GM18508 (cell line): ENCODE measurements around the gene C1QL4.
"Not testable (repeated sequence)": the region's sequence is repeated elsewhere in the genome, so short reads cannot be mapped to it uniquely, and the experiment has no call there.

Experiments
- ATAC-seq: cut with Tn5 transposase; IDR thresholded peaks from one replicate; pipeline ENCODE4 v1.9.1; 2021; ENCODE audit warnings: moderate number of reproducible peaks; ENCODE audit not compliant: insufficient read depth, unreplicated experiment

Gene C1QL4

DNA sequence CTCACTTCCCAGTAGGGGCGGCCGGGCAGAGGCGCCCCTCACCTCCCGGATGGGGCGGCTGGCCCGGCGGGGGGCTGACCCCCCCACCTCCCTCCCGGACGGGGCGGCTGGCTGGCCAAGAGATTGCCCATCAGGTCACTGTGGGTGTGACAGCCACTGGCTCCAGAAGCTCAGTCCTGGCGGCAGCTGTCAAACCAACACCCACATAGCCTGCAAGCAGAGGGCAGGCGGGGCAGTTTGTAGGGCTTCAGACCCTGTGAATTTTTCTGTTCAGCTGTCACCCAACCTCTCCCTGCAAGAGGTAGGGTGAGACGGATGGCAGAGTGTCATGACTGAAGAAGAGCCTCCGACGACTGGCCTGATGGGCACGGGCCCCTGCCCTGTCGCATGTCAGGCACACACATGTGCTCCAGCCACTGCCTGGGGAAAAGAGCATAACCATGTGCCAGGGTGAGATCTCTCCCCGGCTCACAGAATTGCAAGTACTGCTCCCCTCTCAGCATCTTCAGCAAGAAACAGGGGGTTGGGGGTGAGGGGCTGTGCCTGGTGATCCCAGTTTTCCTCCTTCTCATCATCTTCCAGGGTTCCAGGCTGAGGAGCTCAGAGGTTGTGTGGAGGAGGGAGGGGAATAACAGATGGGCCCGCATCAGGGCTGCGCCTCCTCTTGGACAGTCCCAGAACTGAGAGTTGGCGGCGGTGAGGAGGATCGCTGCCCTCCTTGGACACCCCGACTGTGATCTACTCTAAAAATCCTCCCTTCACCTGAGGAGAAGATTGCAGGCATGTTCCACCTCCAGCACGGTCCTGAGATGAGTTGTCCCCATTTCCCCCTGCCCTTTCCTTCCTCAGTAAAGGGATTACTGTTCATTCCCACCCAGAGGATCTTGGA lies 53.2 kb downstream of the C1QL4 start:
- ATAC-seq = no peak

DNA sequence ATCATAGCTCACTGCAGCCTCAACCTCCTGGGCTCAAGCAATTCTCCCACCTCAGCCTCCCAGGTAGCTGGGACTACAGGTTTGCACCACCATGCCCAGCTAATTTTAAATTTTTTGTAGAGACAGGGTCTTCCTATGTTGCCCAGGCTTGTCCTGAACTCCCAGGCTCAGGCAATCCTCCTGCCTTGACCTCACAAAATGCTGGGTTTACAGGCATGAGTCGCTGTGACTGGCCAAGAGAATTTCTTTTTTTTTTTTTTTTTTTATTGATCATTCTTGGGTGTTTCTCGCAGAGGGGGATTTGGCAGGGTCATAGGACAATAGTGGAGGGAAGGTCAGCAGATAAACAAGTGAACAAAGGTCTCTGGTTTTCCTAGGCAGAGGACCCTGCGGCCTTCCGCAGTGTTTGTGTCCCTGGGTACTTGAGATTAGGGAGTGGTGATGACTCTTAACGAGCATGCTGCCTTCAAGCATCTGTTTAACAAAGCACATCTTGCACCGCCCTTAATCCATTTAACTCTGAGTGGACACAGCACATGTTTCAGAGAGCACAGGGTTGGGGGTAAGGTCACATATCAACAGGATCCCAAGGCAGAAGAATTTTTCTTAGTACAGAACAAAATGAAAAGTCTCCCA lies 54.1 kb downstream of the C1QL4 start:
- ATAC-seq = not testable (repeated sequence)
